Trophoblast cell (in vitro differentiated cells and primary cell): ENCODE results near the gene ABCC6.
"Not testable (repeated sequence)": the region's sequence is repeated elsewhere in the genome, so short reads cannot be mapped to it uniquely, and the experiment has no call there.

Experiments used
- DNase-seq, 2 donors: peaks; one replicate each; pipeline ENCODE4 v3.0.0-alpha.2; 2016
- H2AFZ ChIP-seq: 2 replicates; pipeline ENCODE4 v1.6.1; 2013; ENCODE audit warnings: low read length, moderate library complexity, mild to moderate bottlenecking; ENCODE audit not compliant: insufficient read depth, poor library complexity
- H2AK5ac ChIP-seq: 2 replicates; pipeline ENCODE4 v1.6.1; 2013; ENCODE audit warnings: mild to moderate bottlenecking, low read length
- H2BK120ac ChIP-seq: 2 replicates; pipeline ENCODE4 v1.6.1; 2013; ENCODE audit warnings: low read length, mild to moderate bottlenecking, moderate library complexity; ENCODE audit not compliant: insufficient read depth, poor library complexity
- H2BK12ac ChIP-seq: 2 replicates; pipeline ENCODE4 v1.6.1; 2013; ENCODE audit warnings: mild to moderate bottlenecking, low read length, moderate library complexity
- H2BK5ac ChIP-seq: 2 replicates; pipeline ENCODE4 v1.6.1; 2013; ENCODE audit warnings: low read length, low read depth, moderate library complexity, mild to moderate bottlenecking; ENCODE audit not compliant: poor library complexity
- H3K14ac ChIP-seq: 2 replicates; pipeline ENCODE4 v1.6.1; 2013; ENCODE audit warnings: mild to moderate bottlenecking, low read length
- H3K18ac ChIP-seq: 2 replicates; pipeline ENCODE4 v1.6.1; 2013; ENCODE audit warnings: mild to moderate bottlenecking, low read length
- H3K23ac ChIP-seq: 2 replicates; pipeline ENCODE4 v1.6.1; 2013; ENCODE audit warnings: low read length
- H3K27ac ChIP-seq: 2 replicates; pipeline ENCODE4 v1.5.1; 2013; ENCODE audit warnings: low read depth, mild to moderate bottlenecking, inconsistent platforms, low read length, moderate library complexity
- H3K27me3 ChIP-seq: 2 replicates; pipeline ENCODE4 v1.6.1; 2013; ENCODE audit warnings: inconsistent platforms, mild to moderate bottlenecking, low read length, moderate library complexity; ENCODE audit not compliant: insufficient read depth
- H3K36me3 ChIP-seq, 2 experiments: 1 replicate in 1 of 2; 2 replicates in 1 of 2; pipeline ENCODE4 v1.6.1; 2013; ENCODE audit warnings: low read length in 2 of 2, mild to moderate bottlenecking in 2 of 2, moderate library complexity in 1 of 2; ENCODE audit not compliant: insufficient read depth in 2 of 2, control insufficient read depth in 1 of 2
- H3K4ac ChIP-seq: 2 replicates; pipeline ENCODE4 v1.6.1; 2013; ENCODE audit warnings: low read depth, mild to moderate bottlenecking, low read length, moderate library complexity
- H3K4me1 ChIP-seq, 2 experiments: 1 replicate in 1 of 2; 2 replicates in 1 of 2; pipeline ENCODE4 v1.6.1; 2013; ENCODE audit warnings: low read length in 2 of 2, mild to moderate bottlenecking in 2 of 2, moderate library complexity in 1 of 2; ENCODE audit not compliant: insufficient read depth in 2 of 2, control insufficient read depth in 1 of 2
- H3K4me2 ChIP-seq: 2 replicates; pipeline ENCODE4 v1.6.1; 2013; ENCODE audit warnings: inconsistent platforms, mild to moderate bottlenecking, low read length, moderate library complexity
- H3K4me3 ChIP-seq: 2 replicates; pipeline ENCODE4 v1.5.1; 2013; ENCODE audit warnings: mild to moderate bottlenecking, low read depth, low read length, inconsistent platforms
- H3K79me1 ChIP-seq: one replicate; pipeline ENCODE4 v1.6.1; 2013; ENCODE audit warnings: low read length
- H3K79me2 ChIP-seq: 2 replicates; pipeline ENCODE4 v1.6.1; 2013; ENCODE audit warnings: low read length, mild to moderate bottlenecking; ENCODE audit not compliant: control insufficient read depth, insufficient read depth, poor library complexity
- H3K9ac ChIP-seq: 2 replicates; pipeline ENCODE4 v1.6.1; 2013; ENCODE audit warnings: mild to moderate bottlenecking, low read length
- H3K9me3 ChIP-seq: 2 replicates; pipeline ENCODE4 v1.6.1; 2013; ENCODE audit warnings: low read depth, mild to moderate bottlenecking, control low read depth, inconsistent platforms, low read length; ENCODE audit not compliant: insufficient read depth
- H4K12ac ChIP-seq: 2 replicates; pipeline ENCODE4 v1.6.1; 2013; ENCODE audit warnings: low read depth, mild to moderate bottlenecking, low read length, moderate library complexity
- H4K8ac ChIP-seq: 2 replicates; pipeline ENCODE4 v1.6.1; 2013; ENCODE audit warnings: low read depth, mild to moderate bottlenecking, low read length, moderate library complexity
- H4K91ac ChIP-seq: one replicate; pipeline ENCODE4 v1.6.1; 2013; ENCODE audit warnings: low read depth, mild to moderate bottlenecking, low read length, moderate library complexity
- WGBS: extraction: QIAGEN DNeasy Blood & Tissue Kit; methylation state at CpG from one replicate; pipeline ENCODE4 v1.1.7; 2013; ENCODE audit warnings: missing lambda C conversion rate; ENCODE audit not compliant: insufficient read length, insufficient coverage; ENCODE audit errors: extremely low coverage; 5-methylcytosine and 5-hydroxymethylcytosine counted together

ABCC6 gene

GRCh38 chr16:16104804-16105141, 118.5 kb downstream of the ABCC6 start:
- H2AK5ac ChIP-seq, H3K4ac ChIP-seq, H3K4me2 ChIP-seq, H3K18ac ChIP-seq, H4K91ac ChIP-seq, H3K79me2 ChIP-seq, H3K79me1 ChIP-seq, H3K4me3 ChIP-seq, H3K27me3 ChIP-seq, H3K9ac ChIP-seq, H3K14ac ChIP-seq, H3K27ac ChIP-seq, DNase-seq, H2AFZ ChIP-seq, H2BK12ac ChIP-seq, H4K12ac ChIP-seq, H2BK120ac ChIP-seq, H2BK5ac ChIP-seq, H3K4me1 ChIP-seq, H3K23ac ChIP-seq, H4K8ac ChIP-seq, H3K9me3 ChIP-seq: not testable (repeated sequence)
- peaks cover 22 to 28% of the 10 kb centered on the region in 2 experiments for H3K36me3 ChIP-seq
- no CpG with 5 or more reads among the region's 21 CpGs for WGBS

- not testable (repeated sequence) for H4K12ac ChIP-seq, H2BK12ac ChIP-seq, H2BK5ac ChIP-seq, H3K79me2 ChIP-seq, H3K9me3 ChIP-seq, H3K18ac ChIP-seq, H2AK5ac ChIP-seq, H3K23ac ChIP-seq, H3K27me3 ChIP-seq, H3K4ac ChIP-seq, H3K4me3 ChIP-seq, H2BK120ac ChIP-seq, H3K79me1 ChIP-seq, H3K4me2 ChIP-seq, H3K4me1 ChIP-seq, H2AFZ ChIP-seq, DNase-seq, H3K14ac ChIP-seq, H3K9ac ChIP-seq, H4K91ac ChIP-seq, H4K8ac ChIP-seq, H3K27ac ChIP-seq
- WGBS = no CpG with 5 or more reads among the region's 16 CpGs
- peaks cover 22 to 24% of the 10 kb centered on the region in 2 experiments for H3K36me3 ChIP-seq
These were observed 119.0 kb downstream of the ABCC6 start for GRCh38 chr16:16104132-16104803.

GRCh38 chr16:16102738-16103137, 120.6 kb downstream of the ABCC6 start:
- no CpG with 5 or more reads among the region's 4 CpGs for WGBS
- no peak overlapping the region for H3K9ac ChIP-seq
- no peak overlapping the region for H4K91ac ChIP-seq
- no peaks in the 10 kb centered on the region for H3K27me3 ChIP-seq
- no peak overlapping the region for H3K27ac ChIP-seq
- H2AK5ac ChIP-seq = no peak overlapping the region
- no peaks in the 10 kb centered on the region for H3K79me2 ChIP-seq
- H3K4ac ChIP-seq = no peak overlapping the region
- no peak overlapping the region for H4K12ac ChIP-seq
- no peak overlapping the region for H3K4me3 ChIP-seq
- H3K23ac ChIP-seq = no peak overlapping the region
- no peak overlapping the region for H3K14ac ChIP-seq
- no peak overlapping the region for H3K4me2 ChIP-seq
- H3K9me3 ChIP-seq = peaks cover 9% of the 10 kb centered on the region
- H3K18ac ChIP-seq = no peak overlapping the region
- no peak overlapping the region for H2BK5ac ChIP-seq
- no peaks in the 10 kb centered on the region for H3K4me1 ChIP-seq
- no peak overlapping the region for H4K8ac ChIP-seq
- peaks cover 25 to 29% of the 10 kb centered on the region in 2 experiments for H3K36me3 ChIP-seq
- H3K79me1 ChIP-seq = no peaks in the 10 kb centered on the region
- H2BK120ac ChIP-seq = no peak overlapping the region
- no peak overlapping the region for H2BK12ac ChIP-seq
- DNase-seq = no peak
- H2AFZ ChIP-seq = no peak overlapping the region

GRCh38 chr16:16101585-16101984, 121.7 kb downstream of the ABCC6 start:
- no peak overlapping the region for H3K4ac ChIP-seq
- no peak for DNase-seq
- H3K36me3 ChIP-seq = peaks cover 20 to 27% of the 10 kb centered on the region in 2 experiments
- peaks cover 9% of the 10 kb centered on the region for H3K9me3 ChIP-seq
- H2BK12ac ChIP-seq = no peak overlapping the region
- H3K27ac ChIP-seq = no peak overlapping the region
- no peak overlapping the region for H4K12ac ChIP-seq
- no peak overlapping the region for H2AK5ac ChIP-seq
- H3K79me2 ChIP-seq = no peaks in the 10 kb centered on the region
- H3K18ac ChIP-seq = no peak overlapping the region
- no peak overlapping the region for H3K14ac ChIP-seq
- H3K4me3 ChIP-seq = no peak overlapping the region
- no peak overlapping the region for H4K8ac ChIP-seq
- no peaks in the 10 kb centered on the region for H3K27me3 ChIP-seq
- H3K9ac ChIP-seq = no peak overlapping the region
- H2BK120ac ChIP-seq = no peak overlapping the region
- H3K4me1 ChIP-seq = no peaks in the 10 kb centered on the region
- no peak overlapping the region for H3K4me2 ChIP-seq
- H4K91ac ChIP-seq = no peak overlapping the region
- no peaks in the 10 kb centered on the region for H3K79me1 ChIP-seq
- no peak overlapping the region for H2AFZ ChIP-seq
- no peak overlapping the region for H3K23ac ChIP-seq
- no peak overlapping the region for H2BK5ac ChIP-seq
- WGBS = no CpG with 5 or more reads among the region's 5 CpGs
